ENCODE data around the gene GALNT5. TPM values are rescaled to one million over a fixed set of nuclear protein-coding genes. Genes with fewer than 3 reads are reported as not detected.

GALNT5 gene
- total and polyA plus RNA-seq, 7 experiments from 2014 or later = not detected

DNA sequence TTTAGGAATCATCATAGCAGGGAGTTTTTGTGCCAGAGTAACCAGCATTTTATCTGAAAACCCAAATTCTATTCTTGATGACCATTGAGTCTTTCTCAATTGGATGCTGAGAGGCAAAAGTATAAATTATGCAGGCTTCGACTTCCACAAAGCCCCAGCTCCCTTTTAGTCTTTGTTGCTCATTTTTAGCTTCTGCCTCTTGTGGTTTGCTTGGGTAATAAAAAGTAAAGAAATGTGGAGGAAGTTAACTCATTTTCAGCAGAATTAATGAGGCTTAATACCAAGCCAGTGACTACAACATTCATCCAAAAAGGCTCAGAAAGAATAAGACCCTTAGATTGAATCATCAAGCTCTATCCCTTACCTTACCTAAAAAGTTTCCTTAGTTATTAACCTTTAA lies 49.5 kb downstream of the GALNT5 start:
- H3K4me1 ChIP-seq (ENCODE audit: control insufficient read depth in 2 of 2, insufficient read depth in 2 of 2, low read length in 2 of 2) = peaks cover 0 to 9% of the 10 kb centered on the region in 2 donors
- CTCF ChIA-PET = interaction anchor here (0.6 to 6.7 kb wide), 7 partner anchors 19 to 717 kb away, joined by 3 to 73 read pairs (median 7); partner anchors contain the start of gene ERMN
- intact Hi-C loops (cut with micrococcal nuclease) = loop anchor here (10.0 kb wide), 2 partner anchors 568 to 1448 kb away; partner anchors contain the start of gene ACVR1 (in 1 of the 2)
- no peaks in the 10 kb centered on the region for H3K9me3 ChIP-seq (ENCODE audit: control insufficient read depth in 2 of 3, low read length in 3 of 3)
- Mint-ChIP-seq H3K36me3 (no peaks in the 10 kb centered on the region), H3K27me3 (peaks cover 0 to 6% (median 0%) of the 10 kb centered on the region in 5 donors), H3K4me3 (no peak overlapping the region), H3K9me3 (no peaks in the 10 kb centered on the region), H3K27ac (no peak overlapping the region), H3K4me1 (peaks cover 7 to 33% (median 23%) of the 10 kb centered on the region in 7 donors)
- no peak overlapping the region for H3K27ac ChIP-seq (ENCODE audit: low read depth, low read length)
- no peaks in the 10 kb centered on the region for H3K36me3 ChIP-seq (ENCODE audit: control insufficient read depth in 2 of 3, insufficient read depth in 3 of 3, low read length in 3 of 3)
- H3K27me3 ChIP-seq (ENCODE audit: control insufficient read depth in 2 of 2, insufficient read depth in 2 of 2, low read length in 2 of 2) = no peaks in the 10 kb centered on the region
- DNase-seq (peak in 3 of 9 donors; percentile 17 to 35 (median 26)), ATAC-seq (peak; percentile 49)
- POLR2A ChIA-PET = interaction anchor here (0.7 to 1.3 kb wide), 4 partner anchors 80 to 679 kb away, joined by 3 to 5 read pairs (median 3); partner anchors contain the start of gene CYTIP
- H3K4me3 ChIP-seq (ENCODE audit: low read length) = no peak overlapping the region

DNA sequence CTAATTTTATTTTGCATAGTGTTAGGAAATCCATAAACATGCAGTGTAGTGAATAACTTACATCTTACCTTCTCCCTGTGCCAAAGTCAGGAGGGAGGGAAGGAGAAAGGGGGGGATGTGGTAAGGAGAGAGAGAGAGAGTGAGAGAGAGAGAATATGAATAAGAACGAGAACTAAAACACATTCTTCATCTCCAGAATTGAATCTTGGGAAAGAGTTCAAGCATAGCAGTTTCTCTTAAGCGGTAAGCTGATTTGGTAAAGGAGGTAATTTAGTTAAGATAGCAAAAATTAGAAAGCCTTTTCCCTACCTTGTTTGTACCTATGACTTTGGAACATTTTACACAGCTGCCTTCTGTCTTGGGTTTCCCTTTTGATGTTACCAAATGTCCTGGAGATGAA lies 52.4 kb downstream of the GALNT5 start:
- Histone ChIP-seq H3K36me3 (ENCODE audit: control insufficient read depth in 2 of 3, insufficient read depth in 3 of 3, low read length in 3 of 3) (no peaks in the 10 kb centered on the region), H3K9me3 (ENCODE audit: control insufficient read depth in 2 of 3, low read length in 3 of 3) (no peaks in the 10 kb centered on the region), H3K4me3 (ENCODE audit: low read length) (no peak overlapping the region), H3K27ac (ENCODE audit: low read depth, low read length) (no peak overlapping the region), H3K4me1 (ENCODE audit: control insufficient read depth in 2 of 2, insufficient read depth in 2 of 2, low read length in 2 of 2) (peaks cover 0 to 9% of the 10 kb centered on the region in 2 donors), H3K27me3 (ENCODE audit: control insufficient read depth in 2 of 2, insufficient read depth in 2 of 2, low read length in 2 of 2) (no peaks in the 10 kb centered on the region)
- H3K4me1 Mint-ChIP-seq = peaks cover 5 to 18% (median 15%) of the 10 kb centered on the region in 7 donors
- ChIA-PET POLR2A (no interaction called here), CTCF (interaction anchor here (1.1 to 1.6 kb wide), 4 partner anchors 8 to 263 kb away, joined by 3 to 4 read pairs (median 3); no protein-coding TSS in a partner anchor)
- DNase-seq = no peak
- intact Hi-C loops (cut with micrococcal nuclease) = loop anchor here (1.0 to 10.0 kb wide), 3 partner anchors 8 to 1445 kb away; partner anchors contain the start of gene ACVR1 (in 1 of the 2)
- no peak overlapping the region for H3K4me3 Mint-ChIP-seq
- no peak for ATAC-seq
- H3K27me3 Mint-ChIP-seq = peaks cover 0 to 4% (median 0%) of the 10 kb centered on the region in 5 donors
- H3K9me3 Mint-ChIP-seq = no peaks in the 10 kb centered on the region
- H3K36me3 Mint-ChIP-seq = no peaks in the 10 kb centered on the region
- H3K27ac Mint-ChIP-seq = peak overlapping the region in 1 of 9 donors; percentile 80

DNA sequence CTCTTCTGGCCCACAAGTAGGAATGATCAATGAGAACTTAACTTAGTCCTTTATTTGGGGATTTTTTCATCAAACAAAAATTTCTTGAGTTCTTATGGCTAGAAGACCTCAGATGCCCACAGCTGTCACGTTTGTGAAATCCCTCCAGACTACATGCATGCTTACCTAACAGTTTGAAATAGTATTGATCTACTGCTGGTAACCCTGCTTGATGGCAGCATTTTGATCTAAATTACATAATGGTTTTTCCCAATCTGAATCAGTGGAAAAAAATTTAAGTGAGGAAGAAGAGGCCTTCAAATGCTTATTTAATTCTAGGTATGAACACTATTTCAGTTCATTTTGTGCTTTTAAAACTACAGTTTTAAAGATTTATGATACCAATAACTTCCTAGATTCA lies 54.2 kb downstream of the GALNT5 start:
- H3K9me3 ChIP-seq (ENCODE audit: control insufficient read depth in 2 of 3, low read length in 3 of 3) = no peaks in the 10 kb centered on the region
- no peak overlapping the region for H3K4me3 ChIP-seq (ENCODE audit: low read length)
- H3K27ac Mint-ChIP-seq = no peak overlapping the region
- peaks cover 0 to 5% of the 10 kb centered on the region in 2 donors for H3K4me1 ChIP-seq (ENCODE audit: control insufficient read depth in 2 of 2, insufficient read depth in 2 of 2, low read length in 2 of 2)
- intact Hi-C loops (cut with micrococcal nuclease) = no loop called here
- H3K4me3 Mint-ChIP-seq = no peak overlapping the region
- CTCF ChIA-PET = interaction anchor here (0.5 to 0.7 kb wide), 2 partner anchors 248 to 344 kb away, joined by 3 read pairs; no protein-coding TSS in a partner anchor
- no peaks in the 10 kb centered on the region for H3K36me3 Mint-ChIP-seq
- H3K27me3 Mint-ChIP-seq = peaks cover 0 to 5% (median 4%) of the 10 kb centered on the region in 5 donors
- no peaks in the 10 kb centered on the region for H3K36me3 ChIP-seq (ENCODE audit: control insufficient read depth in 2 of 3, insufficient read depth in 3 of 3, low read length in 3 of 3)
- ATAC-seq = no peak
- H3K4me1 Mint-ChIP-seq = peaks cover 2 to 9% (median 7%) of the 10 kb centered on the region in 7 donors
- no peaks in the 10 kb centered on the region for H3K9me3 Mint-ChIP-seq
- no peak for DNase-seq
- H3K27me3 ChIP-seq (ENCODE audit: control insufficient read depth in 2 of 2, insufficient read depth in 2 of 2, low read length in 2 of 2) = no peaks in the 10 kb centered on the region
- H3K27ac ChIP-seq (ENCODE audit: low read depth, low read length) = no peak overlapping the region
- POLR2A ChIA-PET = no interaction called here

DNA sequence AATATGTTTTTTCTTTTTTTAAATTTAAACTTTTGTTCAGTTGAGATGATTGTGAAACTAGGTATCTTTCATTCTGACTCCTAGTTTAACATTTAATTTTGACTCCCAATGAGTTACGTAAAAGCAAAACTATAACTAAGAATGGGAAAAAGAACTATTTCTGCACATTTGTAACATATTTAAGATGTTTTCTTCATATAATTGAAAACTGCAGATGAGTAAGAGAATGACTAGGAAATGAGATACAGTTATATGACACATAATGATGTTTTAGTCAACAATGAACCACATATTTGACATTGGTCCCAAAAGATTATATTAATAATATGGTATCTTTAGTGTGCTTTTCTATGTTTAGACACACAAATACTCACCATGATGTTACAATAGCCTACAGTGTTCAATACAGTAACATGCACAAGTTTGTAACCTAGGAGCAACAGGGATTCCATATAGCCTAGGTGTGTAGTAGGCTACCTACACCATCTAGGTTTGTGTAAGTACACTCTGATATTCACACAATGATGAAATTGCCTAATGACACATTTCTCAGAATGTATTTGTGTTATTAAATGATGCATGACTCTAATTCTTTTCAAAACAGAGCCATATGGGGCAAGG lies 55.5 kb downstream of the GALNT5 start:
- no peaks in the 10 kb centered on the region for H3K36me3 Mint-ChIP-seq
- no peaks in the 10 kb centered on the region for H3K4me1 Mint-ChIP-seq
- no peak overlapping the region for H3K27ac Mint-ChIP-seq
- H3K36me3 ChIP-seq (ENCODE audit: control insufficient read depth in 2 of 3, insufficient read depth in 3 of 3, low read length in 3 of 3) = no peaks in the 10 kb centered on the region
- DNase-seq (no peak), ATAC-seq (no peak)
- no peaks in the 10 kb centered on the region for H3K9me3 Mint-ChIP-seq
- POLR2A ChIA-PET = interaction anchor here (0.7 to 0.9 kb wide), 2 partner anchors 9 to 435 kb away, joined by 3 read pairs; no protein-coding TSS in a partner anchor
- H3K4me1 ChIP-seq (ENCODE audit: control insufficient read depth in 2 of 2, insufficient read depth in 2 of 2, low read length in 2 of 2) = no peaks in the 10 kb centered on the region
- intact Hi-C loops (cut with micrococcal nuclease) = no loop called here
- CTCF ChIA-PET = no interaction called here
- H3K27me3 ChIP-seq (ENCODE audit: control insufficient read depth in 2 of 2, insufficient read depth in 2 of 2, low read length in 2 of 2) = no peaks in the 10 kb centered on the region
- no peak overlapping the region for H3K4me3 Mint-ChIP-seq
- H3K27ac ChIP-seq (ENCODE audit: low read depth, low read length) = no peak overlapping the region
- H3K27me3 Mint-ChIP-seq = peaks cover 0 to 5% (median 4%) of the 10 kb centered on the region in 5 donors
- H3K4me3 ChIP-seq (ENCODE audit: low read length) = no peak overlapping the region
- H3K9me3 ChIP-seq (ENCODE audit: control insufficient read depth in 2 of 3, low read length in 3 of 3) = no peaks in the 10 kb centered on the region

DNA sequence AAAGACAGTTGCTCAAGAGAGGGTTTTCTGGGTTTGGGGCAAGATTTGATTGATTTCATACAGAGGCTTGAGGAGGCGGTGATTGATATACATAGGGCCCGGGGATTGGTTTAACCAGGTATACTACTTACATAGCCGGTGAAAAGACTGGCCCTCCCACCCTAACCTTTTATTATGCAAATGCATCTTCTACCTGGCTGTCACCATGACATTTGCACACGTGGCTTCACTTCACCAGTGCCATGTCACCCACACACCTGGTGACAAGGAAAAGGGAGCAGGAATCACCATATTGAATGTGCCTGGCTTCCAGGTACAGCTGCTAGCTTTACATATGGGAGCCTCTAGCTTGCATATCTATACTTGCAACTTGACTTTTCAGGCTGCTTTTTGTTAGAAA lies 58.4 kb downstream of the GALNT5 start:
- Histone ChIP-seq H3K9me3 (ENCODE audit: control insufficient read depth in 2 of 3, low read length in 3 of 3) (no peaks in the 10 kb centered on the region), H3K27ac (ENCODE audit: low read depth, low read length) (no peak overlapping the region), H3K36me3 (ENCODE audit: control insufficient read depth in 2 of 3, insufficient read depth in 3 of 3, low read length in 3 of 3) (no peaks in the 10 kb centered on the region), H3K4me3 (ENCODE audit: low read length) (no peak overlapping the region), H3K4me1 (ENCODE audit: control insufficient read depth in 2 of 2, insufficient read depth in 2 of 2, low read length in 2 of 2) (no peaks in the 10 kb centered on the region), H3K27me3 (ENCODE audit: control insufficient read depth in 2 of 2, insufficient read depth in 2 of 2, low read length in 2 of 2) (no peaks in the 10 kb centered on the region)
- intact Hi-C loops (cut with micrococcal nuclease) = no loop called here
- POLR2A ChIA-PET = interaction anchor here (1.1 kb wide), 1 partner anchor 12 kb away, joined by 5 read pairs; no protein-coding TSS in a partner anchor
- peaks cover 0 to 5% (median 0%) of the 10 kb centered on the region in 5 donors for H3K27me3 Mint-ChIP-seq
- no peak overlapping the region for H3K4me3 Mint-ChIP-seq
- peaks cover 0 to 16% (median 12%) of the 10 kb centered on the region in 5 donors for H3K36me3 Mint-ChIP-seq
- no peak overlapping the region for H3K27ac Mint-ChIP-seq
- DNase-seq (no peak), ATAC-seq (no peak)
- peaks cover 0 to 2% (median 0%) of the 10 kb centered on the region in 11 donors for H3K9me3 Mint-ChIP-seq
- CTCF ChIA-PET = no interaction called here
- H3K4me1 Mint-ChIP-seq = no peaks in the 10 kb centered on the region

DNA sequence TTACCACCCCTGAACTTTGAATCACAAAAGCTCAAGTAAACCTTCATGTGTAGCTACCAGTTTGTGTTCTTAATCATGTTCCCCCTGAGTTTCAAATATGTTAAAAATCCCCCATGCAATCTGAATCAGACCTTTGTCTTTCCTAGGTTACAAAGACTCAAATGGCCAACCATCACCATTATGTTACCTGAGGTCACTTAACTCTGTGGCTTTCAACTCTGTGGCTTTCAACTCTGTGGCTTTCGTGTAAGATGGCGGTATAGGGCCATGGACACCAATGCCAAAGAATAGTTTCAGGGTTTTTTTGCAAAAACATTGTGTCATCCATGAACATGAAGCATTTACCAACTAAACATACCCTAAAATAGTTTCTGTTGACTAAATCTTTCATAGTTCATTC lies 61.4 kb downstream of the GALNT5 start:
- DNase-seq (no peak), ATAC-seq (no peak)
- Mint-ChIP-seq H3K27ac (no peak overlapping the region), H3K4me1 (peaks cover 6 to 12% (median 9%) of the 10 kb centered on the region in 7 donors), H3K9me3 (peaks cover 0 to 2% (median 0%) of the 10 kb centered on the region in 11 donors), H3K36me3 (peaks cover 3 to 36% (median 26%) of the 10 kb centered on the region in 5 donors), H3K27me3 (peaks cover 0 to 5% (median 0%) of the 10 kb centered on the region in 5 donors), H3K4me3 (no peak overlapping the region)
- no peak overlapping the region for H3K27ac ChIP-seq (ENCODE audit: low read depth, low read length)
- peaks cover 0 to 5% (median 0%) of the 10 kb centered on the region in 3 experiments for H3K36me3 ChIP-seq (ENCODE audit: control insufficient read depth in 2 of 3, insufficient read depth in 3 of 3, low read length in 3 of 3)
- H3K27me3 ChIP-seq (ENCODE audit: control insufficient read depth in 2 of 2, insufficient read depth in 2 of 2, low read length in 2 of 2) = no peaks in the 10 kb centered on the region
- intact Hi-C loops (cut with micrococcal nuclease) = loop anchor here in 1 of 2 donors (1.0 kb wide), 1 partner anchor 9 kb away; no protein-coding TSS in a partner anchor
- no peaks in the 10 kb centered on the region for H3K9me3 ChIP-seq (ENCODE audit: control insufficient read depth in 2 of 3, low read length in 3 of 3)
- H3K4me1 ChIP-seq (ENCODE audit: control insufficient read depth in 2 of 2, insufficient read depth in 2 of 2, low read length in 2 of 2) = no peaks in the 10 kb centered on the region
- ChIA-PET CTCF (interaction anchor here (1.4 to 1.7 kb wide), 2 partner anchors 9 kb away, joined by 3 to 10 read pairs; no protein-coding TSS in a partner anchor), POLR2A (interaction anchor here (0.8 kb wide), 1 partner anchor 141 kb away, joined by 3 read pairs; no protein-coding TSS in a partner anchor)
- H3K4me3 ChIP-seq (ENCODE audit: low read length) = no peak overlapping the region
